Spleen (tissue), 7 donors: ENCODE results near the gene ZFYVE1.

Experiments used
- CTCF ChIP-seq, 11 experiments: fragments of 200-600 bp in 7 of 11; fragments of 450-650 bp in 4 of 11; sonication (generic) in 4 of 11; IDR thresholded peaks in 8 of 11; conservative IDR thresholded peaks in 3 of 11; 1 replicate in 7 of 11; 2 replicates in 4 of 11; pipeline versions ENCODE4 v1.4.0 to v1.8.0; 2016 to 2021; ENCODE audit warnings: antibody characterized with exemption in 11 of 11, inconsistent platforms in 4 of 11, mild to moderate bottlenecking in 1 of 11
- POLR2A ChIP-seq, 3 donors: fragments of 450-650 bp; IDR thresholded peaks; one replicate each; pipeline ENCODE4 v1.5.1; 2017; ENCODE audit warnings: antibody characterized with exemption in 3 of 3, mild to moderate bottlenecking in 1 of 3
- POLR2AphosphoS5 ChIP-seq, 3 donors: sonication (generic); formaldehyde crosslinking; IDR thresholded peaks; one replicate each; pipeline ENCODE4 v1.5.1; 2017; ENCODE audit warnings: antibody characterized with exemption in 3 of 3
- donor health status: DM: no; HTN: no; CAD: no; lungs with moderate emphysema.
- donor health status: DM: no; HTN: no; CAD: no.
- donor health status: DM: no; HTN: no; CAD: no.

- TF ChIP-seq CTCF (IDR thresholded peaks at IDR 0.05 in 8 of 11, conservative IDR thresholded peaks at IDR 0.05 in 3 of 11) = no peak
- peak in 1 of 3 donors; percentile 18 for TF ChIP-seq POLR2AphosphoS5 (IDR thresholded peaks at IDR 0.05)
- TF ChIP-seq POLR2A (IDR thresholded peaks at IDR 0.05) = no peak
Measured at GRCh38 chr14:72939630-72940029, 87.3 kb downstream of the ZFYVE1 start.
